NCI-H526 (cell line): ENCODE measurements around the gene MANSC1.
A peak's percentile ranks its signal among the peaks of the same experiment; 100 is the strongest.
"Not testable (repeated sequence)": the region's sequence is repeated elsewhere in the genome, so short reads cannot be mapped to it uniquely, and the experiment has no call there.

Source experiments
- DNase-seq, 2 experiments: peaks; one replicate each; lab custom pipeline; 2025; lab: John Stamatoyannopoulos, UW

MANSC1 gene

DNA sequence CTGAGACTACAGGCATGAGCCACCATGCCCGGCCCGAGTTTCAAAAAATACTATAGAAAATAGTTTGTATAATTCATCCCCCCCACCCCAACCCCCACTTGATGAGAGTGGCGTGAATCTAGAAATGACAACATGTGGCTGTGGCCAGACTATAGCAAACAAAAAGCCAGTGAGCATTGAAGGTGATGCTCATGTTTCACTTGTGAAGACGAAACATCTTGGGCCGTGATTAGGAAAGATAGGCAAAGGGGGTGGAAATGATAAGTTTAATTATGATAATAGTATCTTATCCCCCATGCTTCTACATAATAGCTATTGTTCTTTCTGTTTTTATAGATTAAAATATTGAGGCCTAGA lies 15.4 kb upstream of the MANSC1 start:
- no peak for DNase-seq

DNA sequence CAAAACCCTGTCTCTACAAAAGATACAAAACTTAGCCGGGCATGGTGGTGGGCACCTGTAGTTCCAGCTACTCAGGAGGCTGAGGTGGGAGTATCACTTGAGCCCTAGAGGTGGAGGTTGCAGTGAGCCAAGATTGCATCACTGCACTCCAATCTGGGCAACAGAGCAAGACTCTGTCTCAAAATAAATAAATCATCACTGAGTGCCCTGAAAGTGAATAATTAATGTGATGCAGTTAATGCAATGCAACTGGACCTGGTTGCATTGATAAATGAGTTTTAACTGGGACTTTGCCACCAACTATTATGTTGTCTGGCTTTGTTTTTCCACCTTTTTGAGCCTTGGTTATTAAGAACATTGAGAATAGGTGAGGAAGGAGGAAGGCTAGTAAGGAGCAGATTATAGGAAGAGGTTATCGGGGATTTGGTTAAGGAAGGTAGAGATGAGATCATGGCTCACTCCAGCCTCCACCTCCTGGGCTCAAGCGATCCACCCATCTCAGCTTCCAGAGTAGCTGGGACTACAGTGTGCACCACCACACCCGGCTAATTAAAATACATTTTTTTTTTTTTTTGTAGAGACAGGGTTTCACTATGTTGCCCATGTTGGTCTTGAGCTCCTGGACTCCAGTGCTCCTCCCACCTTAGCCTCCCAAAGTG lies 14.9 kb upstream of the MANSC1 start:
- DNase-seq = no peak

DNA sequence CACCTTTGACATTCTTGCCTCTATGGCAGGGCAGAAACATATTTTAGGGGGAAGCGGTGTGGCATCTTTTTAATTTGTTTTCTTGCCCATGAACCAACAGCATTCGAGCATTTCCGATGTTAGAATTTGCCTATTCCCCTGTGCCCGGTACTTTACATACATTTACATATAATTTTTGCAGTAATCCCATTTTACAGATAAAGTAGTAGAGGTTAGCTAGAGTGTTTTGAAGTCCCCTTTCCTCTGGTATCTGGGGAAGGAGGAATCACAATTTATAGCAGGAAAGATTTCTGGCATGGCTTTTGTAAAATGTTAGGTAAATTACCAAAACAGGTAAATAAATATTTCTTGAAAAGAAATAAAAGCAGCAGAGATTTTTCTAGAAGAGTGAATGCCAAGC lies 8.5 kb upstream of the MANSC1 start:
- DNase-seq = peak in 1 of 2 experiments; percentile 25

DNA sequence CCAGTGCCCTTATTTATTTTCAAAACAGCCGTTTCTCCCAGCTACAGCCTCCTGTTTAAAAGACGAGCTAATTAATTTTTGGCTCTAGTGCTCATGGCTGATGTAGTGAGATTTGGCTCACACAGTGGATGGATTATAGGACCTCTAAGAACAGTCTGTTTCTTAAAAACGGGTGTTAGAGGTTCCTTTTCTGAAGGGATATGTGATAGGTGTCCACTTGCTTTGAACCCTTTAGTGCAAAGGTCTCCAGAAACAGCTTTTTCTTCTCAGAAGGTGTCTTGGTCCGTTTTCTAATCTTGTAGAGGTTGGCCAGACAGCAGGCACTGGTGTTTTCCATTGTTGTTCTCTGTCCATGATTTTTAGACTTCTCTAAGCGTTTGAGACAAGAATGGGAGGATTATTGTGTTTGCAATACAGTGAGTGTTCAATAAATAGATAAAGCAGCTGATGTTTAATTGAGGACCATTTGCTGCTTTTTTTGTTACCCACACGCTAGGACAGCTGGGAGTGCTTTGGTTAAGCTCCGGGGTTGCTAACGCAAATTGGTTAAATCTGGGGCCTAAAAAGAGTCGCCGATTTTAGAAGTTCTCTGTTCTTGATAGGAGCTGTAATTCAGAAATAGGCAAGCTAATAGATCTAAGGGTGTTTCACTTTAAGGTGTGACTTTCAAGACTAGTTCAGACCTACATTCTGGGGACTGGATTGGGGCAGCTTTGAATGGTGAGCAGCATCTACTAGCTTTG lies 7.8 kb upstream of the MANSC1 start:
- peak in 1 of 2 experiments; percentile 26 for DNase-seq

DNA sequence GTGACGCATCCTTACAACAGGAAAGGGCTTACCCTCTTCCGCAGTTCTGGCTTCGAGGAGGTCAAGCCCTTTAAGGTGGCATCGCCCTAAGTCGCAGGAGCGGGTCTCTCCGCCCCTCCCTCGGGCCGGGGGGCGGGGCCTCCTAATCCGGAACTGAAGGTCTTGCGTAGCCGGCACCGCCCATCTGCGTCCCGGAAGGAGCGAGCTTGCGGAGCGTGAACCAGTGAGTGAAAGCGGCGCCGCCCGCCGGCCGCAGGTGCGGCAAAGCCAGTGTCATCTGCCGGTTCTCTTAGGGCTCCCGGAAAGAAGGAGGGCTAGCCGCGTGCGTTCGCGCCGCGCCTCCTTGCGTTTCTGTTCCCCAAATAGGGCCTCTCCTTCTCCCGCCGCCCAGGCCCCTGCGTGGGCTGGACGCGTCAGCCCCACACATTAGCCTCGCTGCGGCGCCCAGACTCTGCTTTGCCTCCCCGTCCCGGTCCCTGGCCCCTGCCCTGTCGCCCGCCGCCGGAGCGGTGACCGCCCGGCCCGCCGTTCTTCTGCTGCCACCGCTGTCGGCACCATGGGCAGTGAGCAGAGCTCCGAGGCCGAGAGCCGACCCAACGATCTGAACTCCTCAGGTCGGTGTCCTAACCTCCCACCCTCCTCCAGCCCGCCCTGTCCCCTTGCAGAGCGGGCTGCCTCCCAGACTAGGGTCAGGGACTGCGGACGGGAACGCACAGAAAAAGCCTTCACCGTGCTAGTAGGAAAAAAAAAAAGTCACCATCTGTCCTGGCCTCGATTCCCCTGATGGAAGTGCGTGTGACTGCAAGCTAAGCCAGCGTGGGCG lies 7.1 kb upstream of the MANSC1 start, which contains the start of gene BORCS5:
BORCS5 (plus strand) TSS at position 183 of the 823 bp plus-strand sequence; CDS start at position 557, 374 bp downstream.
- peak; percentile 95 to 99 for DNase-seq

DNA sequence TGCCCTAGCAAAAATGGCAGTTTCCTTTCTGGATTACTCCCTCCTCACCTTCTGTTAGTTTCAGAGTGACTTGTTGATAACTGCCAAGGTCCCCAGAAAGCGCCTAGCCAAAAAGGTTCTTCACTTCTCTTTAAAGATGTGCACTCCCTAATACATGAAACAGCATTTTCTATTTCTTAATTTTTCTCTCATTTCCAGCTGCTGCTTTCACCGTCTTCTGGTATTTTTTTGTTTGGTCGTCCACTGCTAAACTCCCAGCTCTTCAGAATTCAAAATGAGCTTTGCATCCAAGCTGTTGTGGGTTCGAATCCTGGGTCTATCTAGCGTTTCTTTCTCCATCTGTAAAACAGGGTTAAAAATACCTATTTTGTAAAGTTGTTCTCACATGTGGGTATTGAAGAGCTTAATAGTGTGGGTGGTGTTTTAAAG lies 6.4 kb upstream of the MANSC1 start:
- DNase-seq = no peak

DNA sequence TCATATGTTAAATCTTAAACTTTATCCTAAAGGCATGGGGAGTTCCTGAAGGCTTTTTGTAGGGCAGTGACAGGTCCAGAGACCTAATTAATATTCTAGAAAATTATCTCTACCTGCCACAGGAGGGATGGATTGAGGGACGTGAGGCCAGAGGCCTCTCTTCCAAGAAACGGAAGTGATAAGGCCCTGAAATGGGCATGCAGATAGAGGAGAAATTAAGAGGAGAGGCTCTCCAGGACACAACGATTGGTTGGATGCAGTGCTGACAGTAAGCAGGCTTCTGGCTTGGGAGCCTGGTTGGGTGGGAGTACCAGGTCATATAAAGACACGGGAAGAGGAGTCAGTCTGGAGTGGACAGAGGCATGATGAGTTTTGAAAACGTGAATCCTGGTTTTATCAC lies 3.8 kb upstream of the MANSC1 start:
- no peak for DNase-seq

DNA sequence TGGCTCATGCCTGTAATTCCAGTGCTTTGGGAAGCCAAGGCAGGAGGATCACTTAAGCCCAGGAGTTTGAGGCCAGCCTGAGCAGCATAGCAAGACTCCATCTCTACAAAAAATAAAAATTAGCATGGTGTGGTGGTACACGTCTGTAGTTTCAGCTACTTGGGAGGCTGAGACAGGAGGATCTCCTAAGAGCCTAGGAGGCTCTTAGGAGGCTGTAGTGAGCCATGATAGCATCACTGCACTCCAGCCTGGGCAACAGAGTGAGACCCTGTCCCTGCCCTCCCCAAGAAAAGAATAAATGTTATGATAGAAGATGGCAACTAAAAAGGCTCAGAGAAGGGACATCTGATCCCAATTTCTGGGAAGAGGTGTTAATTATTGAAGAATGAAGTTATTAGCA lies 3.2 kb upstream of the MANSC1 start:
- no peak for DNase-seq

DNA sequence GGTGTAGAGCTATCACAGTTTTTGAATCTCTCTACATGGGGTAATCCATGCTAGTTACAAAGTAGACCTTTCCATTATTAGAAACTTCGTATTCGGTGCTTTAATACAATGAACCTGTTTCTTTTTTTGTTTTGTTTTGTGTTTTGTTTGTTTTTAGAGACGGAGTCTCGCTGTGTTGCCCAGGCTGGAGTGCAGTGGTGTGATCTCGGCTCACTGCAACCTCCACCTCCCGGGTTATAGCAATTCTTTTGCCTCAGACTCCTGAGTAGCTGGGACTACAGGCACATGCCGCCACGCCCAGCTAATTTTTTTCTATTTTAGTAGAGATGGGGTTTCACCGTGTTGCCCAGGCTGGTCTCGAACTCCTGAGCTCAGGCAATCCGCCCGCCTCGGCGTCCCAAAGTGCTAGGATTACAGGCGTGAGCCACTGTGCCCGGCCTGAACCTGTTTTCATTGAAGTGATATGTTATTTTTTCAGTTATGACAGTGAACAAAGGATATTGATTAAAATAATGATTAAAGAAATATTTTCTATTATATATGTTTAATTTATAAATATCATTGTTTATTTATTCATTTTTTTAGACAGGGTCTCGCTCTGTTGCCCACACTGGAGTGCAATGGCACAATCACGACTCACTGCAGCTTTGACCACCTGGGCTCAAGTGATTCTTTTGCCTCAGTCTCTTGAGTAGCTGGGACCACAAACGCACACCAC lies 1.6 kb upstream of the MANSC1 start:
- not testable (repeated sequence) for DNase-seq

DNA sequence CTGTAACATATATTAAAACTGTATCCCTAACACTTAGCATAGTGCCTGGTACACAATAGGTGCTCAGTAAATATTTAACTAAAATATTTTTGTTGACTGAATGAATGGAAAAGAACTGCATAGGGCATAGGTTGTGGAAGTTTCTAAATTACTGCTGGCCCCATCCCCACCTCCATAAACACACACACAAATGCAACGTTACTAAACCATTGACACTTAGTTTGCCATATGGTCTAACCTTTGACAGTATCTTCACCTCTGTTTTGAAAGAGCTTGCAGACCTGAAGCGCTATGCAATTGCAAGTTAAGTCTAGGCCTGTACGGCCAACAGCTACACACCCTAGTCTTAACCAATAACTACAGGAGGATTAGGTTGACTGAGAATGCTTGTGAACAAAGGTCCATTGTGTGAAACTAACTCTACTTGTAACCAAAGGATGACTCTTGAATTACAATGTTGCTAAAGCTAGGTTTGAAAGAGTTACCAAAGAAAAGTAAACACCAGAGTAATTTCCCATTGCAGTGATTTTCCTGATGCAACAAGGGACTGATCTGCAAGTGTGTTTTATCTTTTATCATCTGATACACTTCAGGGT lies 924 bp upstream of the MANSC1 start:
- peak; percentile 72 for DNase-seq

DNA sequence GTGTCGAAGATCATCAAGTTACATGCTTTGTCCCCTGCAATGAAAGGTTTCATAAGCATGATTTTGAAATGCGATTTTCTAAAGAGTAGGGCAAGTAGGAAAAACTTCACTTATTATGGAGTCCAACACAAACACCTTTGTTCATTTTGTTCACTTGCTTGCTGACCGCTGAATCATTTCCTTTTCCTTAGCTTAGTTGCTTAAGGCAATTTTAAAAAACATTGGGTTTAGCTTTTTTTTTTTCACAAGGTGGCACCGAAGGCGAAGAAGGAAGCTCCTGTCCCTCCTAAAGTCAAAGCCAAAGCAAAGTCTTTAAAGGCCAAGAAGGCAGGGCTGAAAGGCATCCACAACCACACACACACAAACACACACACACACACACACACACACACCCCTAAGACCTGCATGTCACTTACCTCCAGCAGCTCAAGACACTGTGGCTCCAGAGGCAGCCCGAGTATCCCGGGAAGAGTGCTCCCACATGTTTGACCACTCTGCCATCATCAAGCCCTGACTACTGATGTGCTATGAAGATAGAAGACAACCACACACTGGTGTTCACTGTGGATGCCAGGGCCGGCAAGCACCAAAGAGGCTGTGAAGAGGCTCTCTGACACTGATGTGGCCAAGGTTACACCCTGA lies 11.4 kb downstream of the MANSC1 start:
- no peak for DNase-seq

DNA sequence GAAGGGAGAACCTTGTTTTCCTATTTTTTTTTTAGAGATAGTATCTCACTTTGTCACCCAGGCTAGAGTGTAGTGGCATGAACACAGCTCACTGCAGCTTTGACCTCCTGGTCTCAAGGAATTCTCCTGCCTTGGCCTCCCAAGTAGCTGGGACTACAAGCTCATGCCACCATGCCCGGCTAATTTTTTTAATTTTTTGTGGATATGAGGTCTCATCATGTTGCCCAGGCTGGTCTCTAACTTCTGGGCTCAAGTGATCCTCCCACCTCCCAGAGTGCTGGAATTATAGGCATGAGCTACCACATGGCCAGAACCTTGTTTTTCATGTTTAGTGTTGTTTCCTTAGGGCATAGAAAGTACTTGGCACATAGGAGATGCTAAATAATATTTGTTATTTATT lies 13.5 kb downstream of the MANSC1 start:
- no peak for DNase-seq

DNA sequence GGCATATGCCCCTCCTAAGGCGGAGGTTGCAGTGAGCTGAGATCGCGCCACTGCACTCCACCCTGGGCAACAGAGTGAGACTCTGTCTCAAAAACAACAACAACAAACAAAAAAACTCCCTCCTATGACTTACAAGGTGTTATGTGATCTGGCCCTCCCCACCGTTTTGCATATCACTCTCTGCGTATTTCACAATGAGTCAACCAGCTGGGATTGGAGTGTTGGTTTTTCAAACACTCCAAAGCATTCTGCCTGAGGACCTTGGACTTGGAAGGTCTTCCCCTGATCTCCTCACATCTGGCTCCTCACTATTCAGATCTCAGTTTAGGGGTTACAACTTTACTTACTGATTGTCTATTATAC lies 14.0 kb downstream of the MANSC1 start:
- DNase-seq = no peak

DNA sequence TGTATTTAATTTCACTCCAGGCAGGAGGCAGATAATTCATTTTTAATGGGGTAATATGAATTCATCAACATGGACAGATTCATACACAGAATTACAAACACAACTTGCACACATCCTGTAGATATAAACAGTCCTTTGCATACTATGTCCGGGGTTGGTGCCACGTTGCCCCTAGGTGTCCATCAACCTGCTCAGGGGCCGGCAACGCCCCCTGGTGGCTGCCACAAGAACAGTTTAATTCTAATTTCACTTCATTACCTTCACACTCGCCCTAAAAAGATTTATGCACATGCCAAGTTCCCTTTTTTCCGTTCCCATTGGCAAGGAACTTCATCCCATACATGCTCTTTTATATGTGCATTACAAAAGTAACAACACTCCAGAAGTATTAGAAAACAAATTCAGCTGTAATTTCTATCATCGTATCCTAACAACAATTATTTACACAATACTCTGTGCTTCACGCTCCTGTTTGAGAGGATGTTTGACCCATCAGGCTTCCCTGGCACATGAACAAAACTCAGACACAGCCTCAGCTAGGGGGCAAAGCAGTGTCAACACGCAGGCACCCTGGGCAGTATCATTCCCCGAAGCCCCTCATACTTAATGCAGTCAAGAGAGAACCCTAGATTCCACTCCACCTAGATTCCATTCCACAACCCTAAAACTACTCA lies 15.5 kb downstream of the MANSC1 start:
- DNase-seq = peak; percentile 34 to 81

DNA sequence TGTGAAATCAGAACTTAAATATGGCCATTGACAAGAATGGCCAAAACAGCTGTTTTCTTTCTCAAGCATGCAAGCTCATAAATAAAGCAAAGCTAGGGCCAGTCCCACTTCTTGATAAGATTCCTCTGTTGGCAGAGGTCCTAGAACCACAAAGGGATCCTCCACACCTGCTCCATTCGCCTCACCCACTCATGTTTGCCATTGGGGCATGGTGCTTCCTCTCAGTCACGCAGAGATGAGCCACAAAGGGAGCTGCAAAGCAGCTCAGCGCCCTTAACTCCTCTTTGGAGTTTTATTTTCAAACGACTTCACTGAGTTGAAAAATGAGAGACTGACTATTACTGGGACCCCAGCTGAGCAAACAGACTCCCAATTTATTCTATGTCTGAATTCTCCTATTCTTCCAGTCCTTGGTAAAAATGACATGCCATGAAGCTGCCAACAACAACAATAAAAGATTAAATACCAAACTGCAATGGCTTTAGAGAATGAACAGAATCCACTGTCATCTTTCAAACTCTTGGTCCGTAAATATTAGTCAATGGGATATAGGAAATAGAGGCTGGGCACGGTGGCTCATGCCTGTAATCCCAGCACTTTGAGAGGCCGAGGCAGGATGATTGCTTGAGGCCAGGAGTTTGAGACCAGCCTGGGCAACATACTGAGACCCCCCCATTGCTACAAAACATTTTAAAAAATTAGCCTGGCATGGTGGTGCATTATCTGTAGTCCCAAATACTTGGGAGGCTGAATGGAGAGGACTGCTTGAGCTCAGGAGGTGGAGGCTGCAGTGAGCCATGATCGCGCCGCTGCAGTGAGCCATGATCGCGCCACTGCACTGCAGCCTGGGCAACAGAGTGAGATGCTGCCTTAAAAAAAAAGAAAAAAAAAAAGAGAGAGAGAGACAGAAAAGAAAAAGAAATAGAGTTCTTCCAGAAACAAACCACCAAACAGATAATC lies 16.4 kb downstream of the MANSC1 start:
- no peak for DNase-seq

DNA sequence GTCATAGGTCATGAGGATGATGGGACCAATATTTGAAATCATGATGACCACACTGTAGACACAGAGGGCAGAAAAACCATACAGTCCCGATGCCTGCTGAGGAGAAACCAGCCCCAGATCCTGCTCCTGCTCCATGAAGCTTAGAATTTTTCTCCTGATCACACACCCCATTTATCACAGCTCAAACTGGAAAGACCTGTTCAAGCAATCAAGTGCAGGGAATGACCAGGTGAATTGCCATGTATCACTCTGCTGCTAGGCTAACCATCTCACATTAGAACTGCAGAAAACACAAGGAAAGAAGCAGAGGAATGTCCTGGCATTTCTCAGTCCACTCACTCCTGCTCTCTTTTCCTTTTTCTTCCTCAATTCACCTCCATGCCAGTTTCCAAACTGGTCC lies 18.1 kb downstream of the MANSC1 start:
- DNase-seq = peak; percentile 27 to 52

DNA sequence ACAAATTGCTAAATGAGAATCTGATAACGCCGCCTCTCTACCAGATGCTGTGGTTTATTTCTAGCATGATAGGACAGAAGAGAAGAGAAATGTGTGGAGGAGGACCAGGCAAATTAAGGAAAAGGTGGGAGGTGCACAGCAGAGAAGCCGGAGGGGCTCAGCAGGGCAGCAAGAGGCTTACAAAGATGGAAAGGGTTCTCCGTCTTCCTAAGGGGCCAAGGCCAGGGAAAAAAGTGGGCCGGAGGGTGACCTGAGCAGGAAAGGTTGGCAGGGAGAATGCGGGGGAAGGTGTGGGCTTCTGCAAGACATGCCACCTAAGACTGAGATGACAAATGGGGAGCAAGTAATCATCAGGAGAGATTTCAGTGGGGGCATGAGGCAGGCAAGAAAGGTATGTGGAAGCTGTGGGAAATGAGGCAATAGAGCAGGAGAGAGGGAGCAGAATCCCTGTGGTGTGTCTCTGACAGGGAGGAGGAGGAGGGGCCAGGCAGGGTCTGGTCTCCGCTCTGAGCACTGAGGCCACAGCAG lies 18.7 kb downstream of the MANSC1 start:
- DNase-seq = no peak

DNA sequence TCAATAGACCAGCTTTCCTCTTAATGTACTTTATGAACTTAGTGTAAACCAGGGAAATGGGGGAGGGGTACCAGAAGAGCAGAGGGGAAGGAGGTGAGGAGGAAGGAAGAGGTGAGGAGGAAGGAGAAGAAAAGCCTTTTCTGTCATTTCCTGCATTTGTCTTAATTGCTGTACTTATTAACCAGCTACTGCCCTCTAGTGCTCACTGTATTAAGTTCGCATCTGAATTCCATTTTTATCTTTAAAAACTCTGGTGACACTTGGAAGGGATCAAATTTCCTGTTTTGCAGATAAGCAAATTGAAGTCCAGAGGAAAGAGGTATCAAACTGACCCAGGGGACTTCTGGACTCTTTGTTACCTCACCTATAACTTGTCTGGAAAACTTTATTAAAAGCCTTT lies 22.2 kb downstream of the MANSC1 start:
- DNase-seq = peak; percentile 58 to 86

DNA sequence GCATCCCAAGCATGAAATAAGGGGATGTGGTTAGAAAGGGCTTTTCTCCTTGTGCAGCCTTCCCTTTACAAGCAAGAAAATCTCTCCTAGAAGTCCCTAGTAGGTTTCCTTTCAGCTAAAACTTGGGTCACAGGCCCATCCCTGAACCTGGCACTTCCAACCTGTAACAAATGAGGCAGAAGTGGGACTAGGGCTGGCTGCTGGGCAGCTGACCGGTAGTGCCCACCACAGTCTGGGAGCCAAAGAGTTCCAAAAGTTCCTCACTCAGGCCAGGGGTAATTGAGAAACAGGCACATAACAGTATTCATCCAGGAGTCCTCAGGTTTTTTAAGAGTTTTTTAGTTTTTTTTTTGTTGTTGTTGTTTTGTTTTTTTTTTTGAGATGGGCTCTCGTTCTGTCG lies 23.8 kb downstream of the MANSC1 start:
- DNase-seq = no peak
